ENCODE results near the gene SLC6A12. TPM values are rescaled to one million over a fixed set of nuclear protein-coding genes. Genes with fewer than 3 reads are reported as not detected.

SLC6A12 gene
- total RNA-seq, 1 experiment from 2014 or later: not detected

GRCh38 chr12:152440-152839 is 61.5 kb downstream of the SLC6A12 start:
- Histone ChIP-seq H3K4me3 (no peak overlapping the region), H3K4me1 (no peaks in the 10 kb centered on the region), H3K36me3 (no peaks in the 10 kb centered on the region), H3K27ac (no peak overlapping the region), H3K9me3 (replicated peaks) (no peaks in the 10 kb centered on the region), H3K27me3 (peaks cover 24% of the 10 kb centered on the region; the same call in 1 of the 2 replicates)
- DNase-seq: no peak

GRCh38 chr12:151579-151978 is 62.4 kb downstream of the SLC6A12 start:
- Histone ChIP-seq H3K4me3 (no peak overlapping the region), H3K27me3 (peaks cover 24% of the 10 kb centered on the region; the same call in 1 of the 2 replicates), H3K36me3 (no peaks in the 10 kb centered on the region), H3K9me3 (replicated peaks) (no peaks in the 10 kb centered on the region), H3K4me1 (no peaks in the 10 kb centered on the region), H3K27ac (no peak overlapping the region)
- DNase-seq: no peak

GRCh38 chr12:148676-149416 is 65.1 kb downstream of the SLC6A12 start:
- peaks cover 27% of the 10 kb centered on the region for H3K27me3 ChIP-seq
- H3K27ac ChIP-seq: no peak overlapping the region
- H3K9me3 ChIP-seq (replicated peaks): no peaks in the 10 kb centered on the region
- H3K36me3 ChIP-seq: no peaks in the 10 kb centered on the region
- H3K4me3 ChIP-seq: no peak overlapping the region
- H3K4me1 ChIP-seq: no peaks in the 10 kb centered on the region
- DNase-seq: no peak

- H3K36me3 ChIP-seq: no peaks in the 10 kb centered on the region
- H3K4me3 ChIP-seq: no peak overlapping the region
- no peaks in the 10 kb centered on the region for H3K9me3 ChIP-seq (replicated peaks)
- H3K4me1 ChIP-seq: no peaks in the 10 kb centered on the region
- no peak for DNase-seq
- H3K27me3 ChIP-seq: peaks cover 19% of the 10 kb centered on the region
- H3K27ac ChIP-seq: no peak overlapping the region
These were observed 66.7 kb downstream of the SLC6A12 start for GRCh38 chr12:147242-147641.

- no peak for DNase-seq
- Histone ChIP-seq H3K27me3 (peaks cover 18% of the 10 kb centered on the region), H3K4me3 (no peak overlapping the region), H3K27ac (no peak overlapping the region), H3K9me3 (replicated peaks) (no peaks in the 10 kb centered on the region), H3K4me1 (no peaks in the 10 kb centered on the region), H3K36me3 (no peaks in the 10 kb centered on the region)
These were observed 68.5 kb downstream of the SLC6A12 start for GRCh38 chr12:145369-145960.

- H3K9me3 ChIP-seq (replicated peaks): no peaks in the 10 kb centered on the region
- H3K4me3 ChIP-seq: no peak overlapping the region
- no peak overlapping the region for H3K27ac ChIP-seq
- H3K36me3 ChIP-seq: no peaks in the 10 kb centered on the region
- H3K4me1 ChIP-seq: no peaks in the 10 kb centered on the region
- DNase-seq: no peak
- H3K27me3 ChIP-seq: peaks cover 15% of the 10 kb centered on the region
These were observed 69.2 kb downstream of the SLC6A12 start for GRCh38 chr12:144650-145284.

GRCh38 chr12:143964-144649 is 69.8 kb downstream of the SLC6A12 start:
- Histone ChIP-seq H3K4me1 (no peaks in the 10 kb centered on the region), H3K27ac (no peak overlapping the region), H3K4me3 (no peak overlapping the region), H3K36me3 (no peaks in the 10 kb centered on the region), H3K9me3 (replicated peaks) (no peaks in the 10 kb centered on the region), H3K27me3 (peaks cover 13% of the 10 kb centered on the region)
- peak in 1 of 2 experiments; percentile 12 for DNase-seq

- no peak for DNase-seq
- H3K9me3 ChIP-seq (replicated peaks): no peaks in the 10 kb centered on the region
- H3K36me3 ChIP-seq: no peaks in the 10 kb centered on the region
- H3K27ac ChIP-seq: no peak overlapping the region
- H3K4me1 ChIP-seq: no peaks in the 10 kb centered on the region
- H3K27me3 ChIP-seq: peaks cover 5% of the 10 kb centered on the region
- H3K4me3 ChIP-seq: no peak overlapping the region
These were observed 73.8 kb downstream of the SLC6A12 start for GRCh38 chr12:140162-140561.

Other genes starting within 250 kb of the SLC6A12 start
- 0.05 TPM in 1 of 2 replicates, not detected in the other for gene IQSEC3, start 147.4 kb downstream of the SLC6A12 start, total RNA-seq (2014; rRNA removed; shearing (Covaris generic))
- gene SLC6A13, start 48.7 kb upstream of the SLC6A12 start, total RNA-seq (2014; rRNA removed; shearing (Covaris generic)): 0.12 TPM in 1 of 2 replicates, not detected in the other
- gene KDM5A, start 175.2 kb upstream of the SLC6A12 start, total RNA-seq (2014; rRNA removed; shearing (Covaris generic)): 55.9 and 58.0 TPM in 2 replicates
- gene CCDC77, start 187.5 kb upstream of the SLC6A12 start, total RNA-seq (2014; rRNA removed; shearing (Covaris generic)): 40.2 and 43.7 TPM in 2 replicates
- 29.5 and 33.0 TPM in 2 replicates for gene B4GALNT3, start 245.8 kb upstream of the SLC6A12 start, total RNA-seq (2014; rRNA removed; shearing (Covaris generic))

Measured in SJCRH30 (cell line).